Superior temporal gyrus (tissue), 1 donor: ENCODE measurements around the gene SELENON.
"Not testable (repeated sequence)": the region's sequence is repeated elsewhere in the genome, so short reads cannot be mapped to it uniquely, and the experiment has no call there.

Experiments used
- DNase-seq: peaks from one replicate; pipeline ENCODE4 v3.0.0-alpha.2; 2016; ENCODE audit errors: extremely low spot score

SELENON gene

DNA sequence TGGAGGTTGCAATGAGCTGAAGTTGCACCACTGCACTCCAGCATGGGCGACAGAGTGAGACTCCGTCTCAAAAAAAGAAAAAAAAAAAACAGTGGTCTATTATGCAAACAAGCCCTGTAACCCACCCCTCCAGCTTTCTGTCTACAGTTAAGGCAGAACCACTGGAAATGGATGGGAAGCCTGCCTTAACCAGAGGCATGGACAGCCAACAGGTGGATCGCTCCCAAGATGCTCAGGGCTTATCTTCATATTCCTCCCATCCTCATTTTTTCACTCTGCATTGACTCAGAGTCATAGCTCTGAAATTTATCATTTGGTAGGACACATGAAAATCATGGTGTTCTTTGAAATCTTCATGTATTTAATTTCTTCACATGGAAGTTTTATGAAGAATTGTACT, 28.5 kb downstream of the SELENON start:
- DNase-seq: no peak

DNA sequence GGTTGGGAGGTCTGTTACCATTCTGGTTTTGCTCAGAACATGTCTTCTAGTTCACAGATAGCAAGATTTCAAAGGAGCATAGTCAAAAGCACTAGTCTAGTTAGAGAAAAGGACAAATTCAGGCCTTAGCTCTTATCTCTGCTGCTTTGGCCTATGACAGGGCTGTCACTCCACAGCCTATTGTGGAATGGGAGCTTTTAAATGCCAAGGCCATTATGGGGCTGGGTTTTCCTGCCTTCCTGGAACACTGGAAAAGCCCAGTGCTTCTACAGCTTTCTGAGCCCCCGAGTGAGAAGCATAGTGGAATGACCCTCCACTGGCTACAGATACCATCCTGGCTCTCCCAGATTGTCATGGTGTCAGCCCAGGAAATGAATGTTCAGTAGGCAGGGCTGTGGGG, 29.1 kb downstream of the SELENON start:
- DNase-seq: no peak

DNA sequence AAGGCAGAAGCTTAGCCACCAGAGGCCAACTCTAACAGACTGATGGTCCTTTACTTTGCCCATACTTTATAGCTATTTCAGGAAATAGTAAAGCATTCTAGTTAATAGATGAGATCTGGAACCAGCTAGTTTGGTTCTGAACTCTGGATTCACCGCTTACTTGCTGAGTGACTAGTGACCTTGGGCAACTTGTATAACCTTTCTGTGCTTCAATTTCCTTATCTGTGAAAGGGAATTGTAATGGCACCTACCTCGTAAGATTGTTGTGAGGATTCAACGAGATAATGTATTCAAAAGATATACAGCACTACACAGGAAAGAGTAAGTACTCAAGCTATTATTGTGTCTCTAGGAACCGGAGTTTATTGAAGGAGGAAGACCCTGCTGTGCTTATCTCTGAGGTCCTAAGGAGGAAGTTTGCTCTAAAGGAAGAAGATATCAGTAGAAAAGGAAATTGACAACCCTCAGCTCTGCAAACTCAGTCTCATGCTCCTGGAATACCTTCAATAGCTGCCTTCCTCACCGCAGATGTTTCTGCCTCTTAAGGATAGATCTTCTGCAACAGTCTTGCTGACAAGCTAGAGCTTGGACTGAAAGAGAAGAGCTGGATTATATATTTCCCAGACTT, 31.7 kb downstream of the SELENON start:
- DNase-seq: no peak

DNA sequence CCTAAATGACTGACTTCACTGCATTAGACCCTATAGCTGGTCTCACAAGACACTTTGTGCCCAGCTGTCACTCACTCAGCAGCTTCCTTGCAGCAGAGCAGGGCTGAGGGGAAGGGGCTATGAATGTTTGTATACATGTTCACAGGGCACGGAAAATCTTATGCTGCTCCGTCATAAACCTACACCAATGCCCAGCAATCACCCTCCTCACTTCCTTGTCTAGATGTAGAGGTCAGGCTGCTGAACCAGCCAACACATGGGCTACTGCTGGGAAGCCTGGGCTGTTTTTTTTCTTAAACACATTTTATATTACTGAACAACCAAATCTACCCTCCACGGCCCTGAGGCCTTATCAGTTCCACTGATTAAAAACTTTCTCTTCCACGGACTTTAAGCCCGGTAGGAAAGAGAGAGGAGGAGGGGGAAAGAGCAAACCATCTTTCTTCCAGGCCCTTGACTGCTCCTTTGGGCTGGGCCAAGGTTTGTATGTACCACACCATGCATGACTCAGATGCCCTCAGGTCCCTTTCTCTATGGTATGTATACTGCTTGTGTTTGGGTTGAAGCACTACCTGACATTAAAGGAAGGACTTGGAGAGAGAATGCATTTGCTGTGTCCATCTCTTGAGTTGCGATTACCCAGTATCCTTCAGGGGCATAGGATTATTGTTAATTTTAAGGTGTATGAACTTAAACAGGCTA, 32.5 kb downstream of the SELENON start:
- DNase-seq: no peak

DNA sequence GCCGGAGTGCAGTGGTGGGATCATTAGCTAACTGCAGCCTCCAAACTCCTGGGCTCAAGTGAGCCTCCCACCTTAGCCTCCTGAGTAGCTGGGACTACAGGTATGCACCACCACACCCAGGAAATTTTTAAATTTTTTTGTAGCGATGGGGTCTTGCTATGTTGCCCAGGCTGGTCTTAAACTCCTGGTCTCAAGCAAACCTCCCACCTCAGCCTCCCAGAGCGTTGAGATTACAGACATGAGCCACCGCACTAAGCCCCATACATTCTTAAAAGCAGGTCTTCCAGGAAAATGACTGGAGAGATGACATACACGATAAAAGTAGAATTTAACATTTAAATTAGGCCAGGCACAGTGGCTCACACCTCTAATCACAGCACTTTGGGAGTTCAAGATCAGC, 33.2 kb downstream of the SELENON start:
- no peak for DNase-seq

DNA sequence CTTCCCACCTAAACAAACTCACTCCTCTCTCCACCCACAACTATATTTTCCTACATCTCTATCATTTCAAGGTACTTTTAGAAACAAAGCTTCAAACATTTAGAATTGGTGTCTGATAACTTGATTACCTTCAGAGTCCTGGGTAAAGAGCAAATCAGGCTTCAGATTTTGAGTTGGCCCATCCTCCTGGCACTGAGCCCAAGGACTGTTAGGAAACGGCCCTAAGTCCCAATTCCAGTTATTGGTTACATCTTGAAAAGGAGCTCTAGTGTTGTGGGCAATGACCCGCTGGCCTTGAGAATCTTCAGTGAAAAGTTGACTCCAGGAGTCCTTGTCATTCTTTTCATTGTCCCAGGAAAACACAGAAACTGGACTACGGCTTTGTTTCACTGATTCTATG, 34.9 kb downstream of the SELENON start:
- DNase-seq: no peak

DNA sequence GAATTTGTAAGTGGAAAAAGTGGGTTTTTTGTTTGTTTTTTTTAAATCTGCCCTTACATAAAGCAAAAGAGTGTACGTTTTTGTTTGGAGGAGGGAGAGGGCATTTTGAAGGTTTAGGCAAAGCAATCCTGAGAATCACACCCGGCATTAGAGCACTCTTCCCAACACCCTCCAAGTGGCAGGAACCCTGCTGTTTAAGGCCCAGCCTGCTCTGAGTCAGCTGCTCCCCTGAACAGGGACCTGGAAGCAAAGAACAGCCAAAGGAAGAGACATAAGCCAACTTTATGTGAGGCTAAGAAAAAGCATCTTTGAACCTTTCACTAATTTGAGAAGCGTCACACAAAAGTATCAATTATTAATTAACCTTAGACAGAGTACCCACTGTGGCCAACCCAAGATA, 36.7 kb downstream of the SELENON start:
- no peak for DNase-seq

DNA sequence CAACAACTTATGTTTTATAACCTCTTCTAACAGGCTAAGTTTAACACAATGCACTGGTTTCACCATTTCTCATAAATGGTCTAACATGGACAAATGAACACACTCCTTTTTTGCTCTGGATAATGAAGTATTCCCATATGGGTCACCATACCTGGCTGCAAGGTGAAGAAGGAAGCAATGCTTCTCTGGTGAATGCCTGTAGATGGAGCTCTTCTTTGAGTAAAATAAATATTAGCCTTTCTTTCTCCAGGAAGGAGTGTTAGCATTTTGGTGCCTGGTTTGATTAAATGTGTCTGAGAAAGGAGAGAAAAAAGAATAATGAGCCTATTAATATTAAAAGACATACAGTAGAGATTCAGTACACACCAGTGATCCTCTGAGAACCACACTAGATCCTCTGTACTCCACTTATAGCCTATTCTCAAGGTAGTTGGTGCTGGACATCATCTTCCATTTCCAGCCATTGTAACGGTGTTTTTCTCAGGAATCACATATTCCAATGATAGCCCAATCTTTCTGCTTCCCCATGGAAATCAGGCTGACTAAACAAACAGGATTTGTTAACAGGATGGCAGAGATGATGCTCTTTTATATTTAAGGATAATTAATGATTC, 37.4 kb downstream of the SELENON start:
- DNase-seq: no peak

DNA sequence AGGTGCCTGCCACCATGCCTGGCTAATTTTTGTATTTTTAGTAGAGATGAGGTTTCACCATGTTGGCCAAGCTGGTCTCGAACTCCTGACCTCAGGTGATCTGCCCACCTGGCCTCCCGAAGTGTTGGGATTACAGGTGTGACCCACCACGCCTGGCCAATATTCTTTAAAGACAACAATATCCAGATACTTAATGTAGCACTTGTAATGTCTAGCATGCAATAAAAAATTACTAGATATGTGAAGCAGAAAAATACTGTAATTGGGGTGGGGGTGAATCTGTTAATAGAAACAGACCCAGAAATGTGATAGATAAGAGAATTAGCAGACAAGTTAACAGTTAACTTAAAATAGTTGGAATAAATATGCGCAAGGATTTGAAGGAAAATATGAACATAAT, 39.8 kb downstream of the SELENON start:
- not testable (repeated sequence) for DNase-seq

DNA sequence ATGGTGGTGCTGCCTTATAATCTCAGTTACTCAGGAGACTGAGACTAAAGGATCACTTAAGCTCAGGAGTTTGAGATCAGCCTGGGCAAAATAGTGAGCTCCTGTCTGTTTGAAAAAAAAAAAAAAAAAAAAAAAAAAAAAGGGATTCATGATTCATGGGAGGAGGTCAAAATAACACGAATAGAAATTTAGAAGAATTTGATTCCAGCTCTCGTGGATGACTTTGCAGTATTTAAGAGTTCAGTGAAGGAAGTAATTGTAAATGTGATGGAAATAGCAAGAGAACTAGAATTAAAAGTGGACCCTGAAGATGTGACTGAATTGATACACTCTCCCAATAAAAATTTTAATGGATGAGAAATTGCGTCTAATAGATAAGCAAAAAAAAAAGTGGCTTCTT, 43.5 kb downstream of the SELENON start:
- no peak for DNase-seq

DNA sequence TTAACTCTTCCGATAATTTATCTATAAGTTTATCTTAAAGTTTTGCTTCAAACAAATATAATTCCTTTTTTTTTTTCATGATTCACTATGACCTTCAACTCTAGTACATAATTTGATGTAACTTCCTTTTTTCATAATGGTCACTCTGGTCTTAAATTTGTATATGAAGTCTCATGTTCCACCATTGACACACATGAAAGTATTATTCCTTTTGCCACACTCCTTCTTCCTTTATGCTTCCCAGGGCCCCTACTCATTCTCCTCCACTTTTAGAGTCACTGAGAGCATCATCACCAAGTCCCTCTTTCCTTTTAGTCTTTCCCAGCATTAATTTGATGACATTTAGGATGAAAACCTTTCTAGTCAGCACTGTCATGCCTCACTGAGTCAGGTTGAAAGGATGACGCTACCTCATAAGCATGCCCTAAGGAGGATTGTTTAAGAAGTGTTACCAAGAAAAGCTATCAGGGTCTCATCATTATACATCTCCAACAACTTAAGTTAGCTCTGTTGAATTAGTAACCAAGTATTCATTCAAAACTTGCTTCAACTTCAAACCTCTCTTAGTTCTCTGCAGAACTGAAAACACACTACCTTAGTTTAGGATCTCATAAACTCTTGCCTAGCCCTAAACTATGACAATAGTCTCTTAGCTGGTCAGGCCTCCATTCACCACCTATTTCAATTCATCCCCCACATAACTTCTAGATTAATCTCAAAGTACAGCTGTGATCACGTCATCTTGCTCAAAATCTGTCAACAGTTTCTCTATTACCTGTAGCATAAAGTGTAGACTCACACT, 44.7 kb downstream of the SELENON start:
- DNase-seq: no peak

DNA sequence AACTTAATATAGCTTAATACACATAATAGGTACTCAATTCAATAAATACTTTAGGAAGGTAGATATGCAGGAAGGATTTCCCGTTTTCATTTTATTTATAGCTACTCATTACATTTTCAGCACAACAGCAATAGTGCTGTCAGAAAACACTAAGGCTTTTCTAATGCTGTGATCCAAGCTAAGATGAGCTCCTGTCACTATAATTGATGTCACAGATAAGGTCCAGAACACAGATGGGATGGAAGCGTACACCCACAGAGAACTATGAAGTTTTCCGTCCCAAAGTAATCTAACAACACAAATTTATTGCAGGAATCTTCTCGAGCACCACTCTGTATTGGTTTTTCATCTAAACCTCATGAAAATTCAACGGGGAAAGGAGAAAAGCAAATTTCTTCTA, 45.7 kb downstream of the SELENON start:
- DNase-seq: no peak

DNA sequence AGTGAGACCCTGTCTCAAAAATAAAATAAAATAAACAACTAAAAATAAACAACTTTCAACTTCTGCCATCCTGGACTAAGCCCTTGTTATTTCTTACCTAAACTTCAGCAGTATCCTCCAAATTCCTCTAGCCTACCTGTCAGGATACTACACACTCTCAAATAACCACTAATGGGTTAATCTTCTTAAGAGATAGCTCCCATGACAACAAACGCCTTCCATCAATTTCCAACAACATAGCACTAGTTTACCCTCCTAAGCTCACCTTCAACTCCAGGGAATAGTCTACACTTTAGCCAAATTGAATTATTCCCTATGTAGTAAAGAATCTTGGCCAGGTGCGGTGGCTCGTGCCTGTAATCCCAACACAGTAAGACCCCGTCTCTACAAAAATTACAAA, 47.9 kb downstream of the SELENON start:
- DNase-seq: no peak

DNA sequence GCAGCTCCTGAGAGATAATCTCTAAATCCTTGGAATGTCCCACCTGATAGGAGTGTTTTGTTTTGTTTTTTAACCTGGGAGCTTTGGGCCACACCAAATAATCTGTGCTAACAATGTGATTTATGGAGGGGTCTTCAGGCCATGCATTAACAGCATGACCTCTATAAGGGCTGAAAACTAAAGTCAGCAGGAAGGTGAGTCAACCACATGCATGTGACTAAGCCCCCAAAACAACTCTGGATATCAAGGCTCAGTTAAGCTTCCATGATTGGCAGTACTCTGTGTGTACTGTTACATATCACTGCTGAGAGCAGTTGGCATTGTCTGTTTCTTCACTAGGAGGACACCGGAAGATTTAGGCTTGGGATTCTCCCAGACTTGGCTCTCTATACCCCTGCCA, 48.5 kb downstream of the SELENON start:
- DNase-seq: no peak

DNA sequence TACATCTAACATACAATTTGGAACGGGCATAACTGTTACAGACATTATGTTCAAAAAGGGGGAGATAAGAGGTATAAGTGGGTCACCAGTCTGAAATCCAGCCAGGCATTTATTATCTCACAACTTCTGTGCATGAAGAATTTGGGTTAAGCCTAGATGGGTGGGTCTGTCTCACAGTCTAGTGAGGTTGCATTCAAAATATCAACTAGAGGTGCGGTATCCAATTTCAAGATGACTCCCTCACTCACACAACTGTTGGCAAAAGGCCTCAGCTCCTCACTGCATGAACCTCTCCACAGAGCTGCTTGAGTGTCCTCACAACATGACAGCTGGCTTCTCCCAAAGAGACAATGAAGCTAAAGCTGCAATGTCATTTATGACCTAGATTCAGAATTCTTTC, 54.6 kb downstream of the SELENON start:
- DNase-seq: no peak

DNA sequence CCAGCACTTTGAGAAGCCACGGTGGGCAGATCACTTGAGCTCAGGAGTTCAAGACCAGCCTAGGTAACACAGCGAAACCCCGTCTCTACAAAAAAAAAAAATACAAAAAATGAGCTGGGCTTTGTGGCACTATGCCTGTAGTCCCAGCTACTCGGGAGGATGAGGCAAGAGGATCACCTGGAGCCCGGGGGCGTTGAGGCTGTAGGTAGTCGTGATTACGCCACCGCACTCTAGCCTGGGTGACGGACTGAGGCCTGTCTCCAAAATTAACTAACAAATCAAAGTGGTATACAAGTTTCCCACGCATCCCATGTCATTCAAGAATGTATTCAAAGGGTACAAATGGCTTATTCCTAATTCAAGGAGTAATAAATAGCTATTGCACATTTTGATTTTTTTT, 56.9 kb downstream of the SELENON start:
- DNase-seq: no peak

DNA sequence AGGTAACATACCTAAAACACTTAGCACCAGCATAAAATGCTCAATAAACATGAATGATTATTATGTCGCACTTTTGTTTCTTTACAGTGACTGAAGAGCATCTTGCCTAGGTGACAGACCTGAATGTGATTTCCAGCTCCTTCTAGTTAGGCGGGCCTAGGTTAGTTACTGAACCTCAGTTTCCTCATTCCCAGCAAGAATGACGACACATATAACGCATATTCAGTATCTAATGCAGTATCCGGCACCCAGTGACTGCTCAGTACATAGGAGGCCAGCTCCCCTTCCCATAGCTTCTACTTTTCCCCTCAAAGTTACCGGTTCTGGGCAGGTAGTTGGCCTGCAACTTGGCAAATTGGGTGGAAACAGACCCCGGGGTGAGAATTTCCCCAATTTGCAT, 58.5 kb downstream of the SELENON start:
- DNase-seq: no peak

DNA sequence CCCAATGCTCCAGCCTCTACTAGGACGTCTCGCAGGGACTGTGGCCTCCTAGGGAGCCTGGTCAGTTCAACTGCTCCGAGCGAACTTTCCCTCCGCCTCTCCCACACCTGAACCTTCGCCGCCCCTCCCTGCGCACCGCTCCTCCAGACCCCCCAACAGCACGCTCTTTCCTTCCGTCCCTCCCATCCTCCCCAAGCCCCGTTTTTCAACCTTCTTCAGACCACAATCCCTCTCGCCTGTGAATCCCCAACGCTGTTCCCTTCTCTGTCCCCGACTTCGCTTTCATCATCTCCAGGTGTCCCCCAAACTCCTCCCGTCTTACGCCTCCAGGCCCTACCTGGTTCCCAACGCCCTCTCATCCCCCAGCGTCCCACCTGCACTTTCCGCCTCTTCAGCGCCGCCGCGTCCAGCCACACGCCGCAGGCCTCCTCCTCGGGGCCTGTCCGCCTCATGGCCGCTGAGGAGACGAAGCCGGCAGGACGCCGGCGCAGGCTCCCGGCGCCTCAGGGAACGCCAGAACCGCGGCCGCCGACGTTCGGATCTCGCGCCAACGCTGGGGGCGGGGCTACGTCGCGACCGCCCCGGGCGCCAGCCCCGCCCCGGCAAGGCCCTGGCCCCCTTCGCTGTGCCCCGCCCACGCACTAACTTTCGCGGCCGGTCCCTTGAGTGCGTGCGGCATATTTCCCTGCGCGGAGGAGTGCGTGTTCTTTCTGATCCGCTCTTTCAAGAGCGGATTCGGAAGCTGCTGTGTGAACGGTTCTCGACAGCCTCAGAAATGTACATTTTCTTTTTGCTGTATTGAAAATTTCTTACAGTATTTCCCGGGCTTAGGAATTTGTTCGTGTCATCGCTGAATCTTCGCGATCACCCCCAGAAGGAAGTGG, 59.2 kb downstream of the SELENON start, which contains the start of gene AUNIP:
Gene AUNIP (minus strand): TSS at position 552 of the 884 bp plus-strand sequence. CDS start 100 bp downstream, at position 452.
- peak; percentile 77 for DNase-seq

DNA sequence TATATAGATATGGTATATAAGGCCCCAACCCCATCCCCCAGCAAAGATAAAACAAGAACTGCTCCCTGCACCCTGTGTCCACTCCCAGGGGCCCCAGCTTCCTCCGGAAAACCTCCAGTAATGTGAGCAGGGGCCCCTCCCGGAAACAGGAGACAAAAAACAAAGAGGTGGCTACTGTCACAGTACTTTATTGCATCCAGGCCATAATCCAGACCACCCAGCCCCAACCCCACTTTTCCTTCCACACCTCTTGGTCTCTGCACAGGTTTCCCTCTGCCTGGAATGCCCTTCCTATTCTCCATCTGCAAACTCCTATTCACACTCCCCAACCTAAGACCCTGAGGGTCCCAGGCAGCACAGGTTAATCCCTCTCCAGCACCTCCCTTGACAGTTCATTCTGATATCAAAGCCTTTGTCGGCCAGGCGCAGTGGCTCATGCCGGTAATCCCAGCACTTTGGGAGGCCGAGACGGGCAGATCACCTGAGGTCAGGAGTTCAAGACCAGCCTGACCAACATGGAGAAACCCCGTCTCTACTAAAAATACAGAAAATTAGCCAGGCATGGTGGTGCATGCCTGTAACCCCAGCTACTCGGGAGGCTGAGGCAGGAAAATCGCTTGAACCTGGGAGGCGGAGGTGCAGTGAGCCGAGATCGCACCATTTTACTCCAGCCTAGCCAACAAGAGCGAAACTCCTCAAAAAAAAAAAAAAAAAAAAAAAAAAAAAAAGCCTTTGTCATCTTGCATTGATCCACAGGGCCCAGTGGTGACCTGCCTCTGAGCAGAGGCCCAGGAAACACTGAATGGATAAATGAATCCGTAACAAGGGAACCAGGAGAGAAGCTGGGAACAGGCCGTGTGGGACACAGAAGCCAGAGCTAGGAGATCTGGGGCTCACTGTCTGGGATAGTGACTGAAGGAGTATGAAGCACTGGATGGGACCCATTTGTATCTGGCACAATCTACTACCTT, 61.6 kb downstream of the SELENON start:
- no peak for DNase-seq

DNA sequence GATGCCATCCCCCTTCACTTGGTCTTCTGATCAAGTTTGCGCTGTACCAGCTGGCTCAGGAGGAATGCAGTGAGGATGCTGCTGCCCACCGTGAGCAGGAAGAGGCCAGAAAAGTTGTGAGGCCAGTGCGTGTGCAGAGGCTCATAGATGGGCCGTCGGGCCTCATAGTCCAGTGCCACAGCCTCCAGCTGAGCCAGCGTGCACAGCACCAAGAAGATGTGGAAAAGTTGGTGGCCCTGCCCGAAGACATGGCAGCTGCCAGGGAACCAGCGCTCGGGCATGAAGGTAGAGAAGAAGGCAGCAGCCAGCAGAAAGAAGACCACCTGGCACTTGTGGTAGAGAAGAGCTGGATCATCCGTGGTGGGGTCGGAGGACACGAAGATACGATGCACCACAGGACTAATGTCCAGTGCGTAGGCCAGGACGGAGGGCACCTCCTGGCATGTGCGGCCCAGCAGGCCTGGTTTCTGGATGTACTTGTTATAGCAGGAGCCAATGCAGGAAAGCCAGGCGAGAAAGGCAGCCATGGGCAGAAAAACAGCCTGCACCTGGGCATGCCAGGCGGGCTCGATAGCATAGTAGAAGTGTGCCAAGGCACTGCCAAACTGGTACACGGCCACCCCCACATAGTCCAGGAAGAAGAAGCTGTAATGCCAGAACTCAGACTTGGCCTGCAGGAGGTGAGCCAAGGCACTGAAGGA, 62.9 kb downstream of the SELENON start:
- no peak for DNase-seq
